Effector memory CD8-positive, alpha-beta T cell (primary cell): Measurements from ENCODE around the gene MAMDC2.
A peak's percentile ranks its signal among the peaks of the same experiment; 100 is the strongest.

Experiments
- ATAC-seq: fragments of 150-1000 bp; cut with Tn5 transposase; replicated peaks from 2 replicates; pipeline ENCODE4 v1.10.0; 2021; ENCODE audit warnings: mild to moderate bottlenecking, moderate library complexity
- DNase-seq, 3 experiments: peaks; one replicate each; pipeline ENCODE4 v3.0.0; 2021
- H3K27ac Mint-ChIP-seq, 2 donors: one replicate each; pipeline ENCODE4 v1.8.0; 2022; ENCODE audit warnings: mild to moderate bottlenecking in 2 of 2, mixed read lengths in 2 of 2, moderate library complexity in 2 of 2
- H3K27me3 Mint-ChIP-seq, 2 donors: one replicate each; pipeline ENCODE4 v1.8.0; 2022; ENCODE audit warnings: mixed read lengths in 2 of 2
- H3K36me3 Mint-ChIP-seq: one replicate; pipeline ENCODE4 v1.8.0; 2022; ENCODE audit warnings: mild to moderate bottlenecking, moderate library complexity, mixed read lengths; ENCODE audit not compliant: insufficient read depth
- H3K4me1 Mint-ChIP-seq, 2 donors: one replicate each; pipeline ENCODE4 v1.8.0; 2022; ENCODE audit warnings: low read depth in 2 of 2, mixed read lengths in 2 of 2
- H3K4me3 Mint-ChIP-seq, 2 donors: one replicate each; pipeline ENCODE4 v1.8.0; 2022; ENCODE audit warnings: mild to moderate bottlenecking in 2 of 2, mixed read lengths in 2 of 2, moderate library complexity in 2 of 2
- H3K9me3 Mint-ChIP-seq, 2 donors: one replicate each; pipeline ENCODE4 v1.8.0; 2022; ENCODE audit warnings: mixed read lengths in 2 of 2

The MAMDC2 gene

DNA sequence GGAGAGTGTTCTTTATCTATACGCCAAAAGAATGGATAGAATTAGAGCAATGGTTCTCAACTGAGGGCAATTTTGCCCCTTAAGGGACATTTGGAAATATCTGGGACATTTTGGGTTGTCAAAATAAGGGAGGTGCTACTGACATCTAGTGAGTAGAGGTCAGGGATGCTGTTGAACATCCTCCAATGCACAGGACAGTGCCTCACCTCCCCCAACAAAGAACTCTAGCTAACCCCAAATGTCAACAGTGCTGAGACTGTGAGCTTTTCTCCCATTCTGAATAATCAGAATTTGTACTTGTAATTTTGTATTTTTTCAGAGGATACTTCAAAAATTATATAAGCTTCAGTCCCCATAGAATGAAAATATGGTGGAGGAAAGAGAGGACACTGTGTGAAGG, 206.6 kb downstream of the MAMDC2 start:
- H3K27ac Mint-ChIP-seq = no peak overlapping the region
- no peaks in the 10 kb centered on the region for H3K9me3 Mint-ChIP-seq

DNA sequence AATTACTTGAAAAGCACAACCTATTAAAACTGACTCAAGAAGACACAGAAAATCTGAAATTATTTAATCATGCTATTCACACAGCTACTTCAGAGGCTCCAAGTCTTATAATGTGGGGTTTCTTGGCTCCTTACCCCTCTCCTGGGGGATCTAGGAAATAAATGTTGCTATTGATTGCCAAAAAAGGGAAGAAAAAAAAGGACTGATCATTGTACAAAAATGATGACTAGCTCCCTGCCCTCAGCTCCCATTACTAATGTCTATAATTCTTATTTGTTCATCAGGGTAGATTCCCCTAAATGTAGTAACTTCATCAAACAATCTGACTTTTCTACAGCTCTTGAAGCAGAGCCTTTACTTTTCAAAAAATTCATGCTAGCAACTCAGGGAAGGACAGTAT, 211.8 kb downstream of the MAMDC2 start:
- Mint-ChIP-seq H3K4me1 (peaks cover 16 to 24% of the 10 kb centered on the region in 2 donors), H3K27me3 (peaks cover 0 to 3% of the 10 kb centered on the region in 2 donors), H3K4me3 (no peak overlapping the region), H3K9me3 (no peaks in the 10 kb centered on the region), H3K27ac (no peak overlapping the region), H3K36me3 (peaks cover 8% of the 10 kb centered on the region)
- DNase-seq = no peak
- no peak for ATAC-seq

More for the DNA sequence above, 206.6 kb downstream of the MAMDC2 start:
- ATAC-seq = no peak
- H3K4me3 Mint-ChIP-seq = no peak overlapping the region
- H3K4me1 Mint-ChIP-seq = no peaks in the 10 kb centered on the region
- H3K36me3 Mint-ChIP-seq = no peaks in the 10 kb centered on the region
- peaks cover 6 to 8% of the 10 kb centered on the region in 2 donors for H3K27me3 Mint-ChIP-seq
- no peak for DNase-seq

DNA sequence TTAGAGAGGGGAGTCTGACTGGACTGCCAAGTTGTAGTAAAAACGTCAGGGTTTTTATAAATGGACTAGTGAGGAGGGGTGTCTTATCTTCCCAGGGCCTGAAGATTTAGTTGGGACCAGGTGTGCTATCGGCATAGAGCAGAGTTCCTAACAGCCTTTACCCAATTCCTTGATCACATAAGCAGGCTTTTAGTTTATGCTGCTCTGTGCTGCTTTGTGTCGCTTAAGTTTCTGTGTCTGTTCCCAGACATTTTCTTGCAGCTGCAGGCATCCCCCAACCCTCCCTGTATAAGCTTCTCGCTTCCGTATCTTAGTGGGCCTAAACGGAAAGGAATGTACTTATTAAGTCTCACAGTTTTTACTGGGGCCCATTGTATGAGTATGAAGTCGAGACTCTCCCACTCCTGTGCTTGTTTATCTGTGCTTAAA, 212.5 kb downstream of the MAMDC2 start:
- H3K4me3 Mint-ChIP-seq = no peak overlapping the region

DNA sequence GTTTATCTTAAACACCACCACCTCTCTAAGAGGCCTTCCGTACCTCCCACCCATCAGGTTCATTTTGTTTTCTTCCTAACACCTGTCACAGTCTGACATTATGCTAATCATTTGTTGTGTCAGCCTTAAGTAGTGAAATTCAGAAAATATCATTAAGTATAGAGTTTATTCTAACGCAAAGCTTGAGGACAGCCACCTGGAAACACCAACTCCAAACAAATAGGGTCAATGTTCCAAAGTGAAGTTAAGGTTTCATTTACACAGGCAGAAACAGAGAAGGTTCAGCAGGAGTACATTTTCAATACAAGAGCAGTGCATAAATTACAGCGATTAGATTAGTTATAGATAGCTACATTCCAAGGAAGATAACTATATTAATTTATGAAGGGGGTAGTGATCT, 213.9 kb downstream of the MAMDC2 start:
- Mint-ChIP-seq H3K27ac (peak overlapping the region; percentile 96 to 98), H3K4me3 (peak overlapping the region; percentile 86 to 95), H3K4me1 (peaks cover 37 to 44% of the 10 kb centered on the region in 2 donors), H3K27me3 (no peaks in the 10 kb centered on the region), H3K36me3 (peaks cover 8% of the 10 kb centered on the region), H3K9me3 (no peaks in the 10 kb centered on the region)
- DNase-seq = no peak
- no peak for ATAC-seq

More for the DNA sequence above, 212.5 kb downstream of the MAMDC2 start:
- H3K9me3 Mint-ChIP-seq = no peaks in the 10 kb centered on the region
- H3K36me3 Mint-ChIP-seq = peaks cover 8% of the 10 kb centered on the region
- no peak for DNase-seq
- H3K27ac Mint-ChIP-seq = no peak overlapping the region
- peaks cover 23 to 31% of the 10 kb centered on the region in 2 donors for H3K4me1 Mint-ChIP-seq
- no peaks in the 10 kb centered on the region for H3K27me3 Mint-ChIP-seq
- no peak for ATAC-seq

DNA sequence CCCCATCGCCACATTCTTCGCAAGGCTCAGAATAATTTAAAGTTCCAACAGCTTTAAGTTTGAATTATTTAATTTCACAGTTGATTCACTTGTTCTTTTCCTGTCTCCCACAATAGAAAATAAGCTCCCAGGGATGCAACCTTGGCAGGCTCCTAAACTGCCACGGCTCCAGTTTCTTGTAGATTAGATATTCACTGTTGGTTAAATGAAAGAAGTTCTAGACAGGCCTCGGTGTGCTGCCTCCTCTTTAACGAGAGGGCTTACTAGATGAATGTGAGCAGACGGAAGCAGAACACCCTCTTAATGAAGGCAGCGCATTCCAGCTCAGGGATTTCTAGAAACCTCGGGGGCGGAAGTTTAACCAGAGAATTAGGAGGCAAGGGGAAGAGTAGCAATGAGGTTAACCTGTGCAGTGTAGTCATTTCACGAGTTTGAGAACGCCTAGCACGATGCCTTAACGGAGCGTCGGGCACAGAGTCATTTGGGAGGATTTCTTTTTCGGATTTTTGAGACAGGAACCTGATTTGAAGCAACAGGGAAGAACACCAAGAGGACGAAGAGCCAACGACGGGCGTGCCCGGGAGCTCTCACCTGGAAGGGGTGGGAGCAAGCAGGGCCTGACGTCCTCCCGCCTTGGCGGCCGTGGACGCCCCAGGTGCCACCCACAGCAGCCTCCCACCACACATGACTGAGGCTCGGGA, 214.5 kb downstream of the MAMDC2 start:
- peaks cover 8% of the 10 kb centered on the region for H3K36me3 Mint-ChIP-seq
- no peaks in the 10 kb centered on the region for H3K9me3 Mint-ChIP-seq
- H3K4me3 Mint-ChIP-seq = peak overlapping the region; percentile 86 to 95
- peaks cover 38 to 50% of the 10 kb centered on the region in 2 donors for H3K4me1 Mint-ChIP-seq
- no peaks in the 10 kb centered on the region for H3K27me3 Mint-ChIP-seq
- peak; percentile 63 for ATAC-seq
- no peak for DNase-seq
- H3K27ac Mint-ChIP-seq = peak overlapping the region; percentile 96 to 98

DNA sequence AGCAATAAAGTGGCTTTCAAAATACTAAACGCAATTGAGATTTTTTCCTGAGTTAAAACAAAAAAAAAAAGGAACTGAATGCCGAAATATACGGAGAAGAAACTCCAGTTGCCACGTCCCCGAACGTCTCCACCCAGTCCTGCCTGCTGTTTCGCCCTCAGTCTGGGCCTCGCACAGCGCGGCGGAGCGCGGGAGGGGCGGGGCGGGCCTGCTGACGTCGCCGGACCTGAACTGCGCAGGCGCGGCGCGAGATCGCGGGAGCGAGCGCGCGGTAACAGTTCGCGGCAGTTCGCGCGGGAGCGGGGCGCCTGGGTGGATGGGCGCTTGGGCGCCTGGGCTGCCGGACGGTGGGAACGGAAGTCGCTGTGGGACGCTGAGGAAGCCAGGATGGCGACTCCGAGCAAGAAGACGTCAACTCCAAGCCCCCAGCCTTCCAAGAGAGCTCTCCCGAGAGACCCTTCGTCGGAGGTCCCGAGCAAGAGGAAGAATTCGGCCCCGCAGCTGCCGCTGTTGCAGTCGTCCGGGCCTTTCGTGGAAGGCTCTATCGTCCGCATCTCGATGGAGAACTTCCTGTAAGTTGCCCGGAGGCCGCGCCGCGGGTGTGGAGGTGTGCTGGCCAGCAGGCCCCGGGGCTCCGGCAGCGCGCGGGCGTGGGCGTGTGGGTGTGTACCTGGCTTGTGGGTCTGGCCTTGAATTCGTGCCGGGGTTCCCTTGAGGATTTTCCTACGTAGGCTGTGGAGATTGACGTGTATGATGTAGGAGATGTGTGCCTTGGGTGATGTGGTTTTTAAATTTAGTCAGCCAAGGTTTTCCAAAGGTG, 215.3 kb downstream of the MAMDC2 start, which contains the start of gene SMC5:
Gene SMC5, plus strand, starts transcription at position 287 of the 820 bp plus-strand sequence. Its CDS starts 101 bp downstream, at position 388.
- Mint-ChIP-seq H3K4me3 (peak within 1 kb of the TSS; percentile 86 to 95), H3K36me3 (peaks cover 8% of the 10 kb centered on the region), H3K27ac (peak within 1 kb of the TSS; percentile 96 to 98), H3K9me3 (no peaks in the 10 kb centered on the region), H3K4me1 (peaks cover 38 to 50% of the 10 kb centered on the region in 2 donors), H3K27me3 (no peaks in the 10 kb centered on the region)
- DNase-seq (peak; percentile 88 to 92 (median 92)), ATAC-seq (peak; percentile 86)

DNA sequence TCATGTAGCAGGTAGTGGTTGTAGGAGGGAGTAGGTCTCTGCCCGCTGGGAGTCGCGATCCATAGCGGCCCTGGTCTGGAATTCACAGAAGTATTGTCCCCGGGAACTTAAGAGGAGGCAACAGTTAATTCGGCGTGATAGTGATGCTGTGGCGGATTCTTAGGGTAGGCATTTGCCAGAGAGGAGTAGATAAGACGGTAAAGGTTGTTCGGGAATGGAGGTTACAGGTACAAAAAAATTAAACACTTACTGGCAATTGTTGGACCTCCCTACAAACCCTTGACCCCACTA, 215.8 kb downstream of the MAMDC2 start:
- Mint-ChIP-seq H3K4me3 (peak overlapping the region; percentile 86 to 95), H3K36me3 (peaks cover 8% of the 10 kb centered on the region), H3K4me1 (peaks cover 38 to 50% of the 10 kb centered on the region in 2 donors), H3K27ac (peak overlapping the region; percentile 96 to 98), H3K27me3 (no peaks in the 10 kb centered on the region), H3K9me3 (no peaks in the 10 kb centered on the region)
- DNase-seq (no peak), ATAC-seq (no peak)

DNA sequence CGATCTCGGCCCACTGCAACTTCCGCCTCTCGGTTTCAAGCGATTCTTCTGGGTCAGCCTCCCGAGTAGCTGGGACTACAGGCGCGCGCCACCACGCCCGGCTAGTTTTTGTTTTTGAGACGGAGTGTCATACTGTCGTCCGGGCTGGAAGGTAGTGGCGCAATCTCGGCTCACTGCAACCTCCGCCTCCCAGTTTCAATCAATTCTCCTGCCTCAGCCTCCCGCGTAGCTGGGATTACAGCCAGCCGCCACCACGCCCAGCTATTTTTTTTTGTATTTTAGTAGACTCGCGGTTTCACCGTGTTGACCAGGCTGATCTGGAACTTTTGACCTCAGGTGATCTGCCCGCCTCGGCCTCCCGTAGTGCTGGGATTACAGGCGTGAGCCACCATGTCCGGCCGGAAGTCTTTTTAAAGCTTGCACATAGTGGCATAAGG, 216.4 kb downstream of the MAMDC2 start:
- H3K4me1 Mint-ChIP-seq = peaks cover 40 to 53% of the 10 kb centered on the region in 2 donors
- DNase-seq = no peak
- H3K4me3 Mint-ChIP-seq = peak overlapping the region; percentile 86 to 95
- no peak for ATAC-seq
- peak overlapping the region; percentile 96 to 98 for H3K27ac Mint-ChIP-seq
- no peaks in the 10 kb centered on the region for H3K9me3 Mint-ChIP-seq
- H3K27me3 Mint-ChIP-seq = no peaks in the 10 kb centered on the region
- peaks cover 13% of the 10 kb centered on the region for H3K36me3 Mint-ChIP-seq

DNA sequence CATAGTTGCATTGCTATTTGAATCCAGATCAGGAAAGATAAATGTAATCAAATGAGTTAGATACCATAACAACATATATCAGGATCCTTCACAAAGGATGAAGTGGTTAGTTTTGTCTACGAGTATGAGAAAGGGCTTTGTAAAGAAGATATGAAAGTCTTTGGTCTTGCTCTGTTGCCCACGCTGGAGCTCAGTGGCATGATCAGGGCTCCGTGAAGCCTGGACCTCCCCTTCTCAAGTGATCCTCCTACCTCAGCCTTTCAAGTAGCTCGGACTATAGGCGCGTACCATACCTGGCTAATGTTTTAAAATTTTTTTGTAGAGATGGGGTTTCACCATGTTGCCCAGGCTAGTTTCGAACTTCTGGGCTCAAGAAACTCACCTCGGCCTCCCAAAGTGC, 217.0 kb downstream of the MAMDC2 start:
- H3K9me3 Mint-ChIP-seq = no peaks in the 10 kb centered on the region
- H3K4me3 Mint-ChIP-seq = peak overlapping the region; percentile 86 to 95
- H3K36me3 Mint-ChIP-seq = peaks cover 19% of the 10 kb centered on the region
- ATAC-seq = no peak
- peak overlapping the region in 1 of 2 donors; percentile 98 for H3K27ac Mint-ChIP-seq
- peaks cover 40 to 55% of the 10 kb centered on the region in 2 donors for H3K4me1 Mint-ChIP-seq
- no peak for DNase-seq
- H3K27me3 Mint-ChIP-seq = no peaks in the 10 kb centered on the region

DNA sequence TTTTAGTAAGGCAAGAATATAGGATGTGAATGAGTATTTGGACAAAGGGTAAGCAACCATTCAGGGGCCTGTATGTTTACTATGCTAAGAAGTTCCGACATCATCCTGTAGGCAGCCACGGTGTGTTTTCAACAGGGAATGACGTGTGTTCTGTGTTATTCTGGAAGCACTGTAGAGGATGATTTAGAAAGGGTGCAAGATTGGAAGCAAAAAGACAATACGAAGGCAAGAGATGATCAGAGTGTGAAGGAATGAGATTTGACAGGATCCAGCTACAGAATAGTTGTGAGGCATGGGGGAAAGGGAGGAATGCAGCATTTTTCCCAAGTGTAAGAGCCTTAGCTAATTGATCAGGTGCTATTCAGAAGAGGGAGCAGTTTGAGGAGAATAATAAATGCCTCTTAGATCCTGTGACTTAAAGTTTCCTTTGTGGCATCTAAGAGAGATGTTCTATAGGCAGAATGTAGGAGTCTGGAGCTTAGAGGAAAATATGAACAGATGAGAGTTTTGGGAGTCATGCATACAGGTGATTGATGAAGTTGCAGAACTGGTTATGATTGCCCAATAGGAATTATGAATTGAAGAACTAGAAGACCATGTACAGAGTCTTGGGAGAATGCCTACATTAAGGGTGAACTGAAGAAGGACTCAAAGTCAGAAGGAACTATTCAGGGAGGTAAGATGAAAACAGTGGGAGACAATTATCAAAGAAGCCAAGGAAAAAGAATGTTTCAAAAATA, 217.7 kb downstream of the MAMDC2 start:
- Mint-ChIP-seq H3K27me3 (no peaks in the 10 kb centered on the region), H3K27ac (no peak overlapping the region), H3K36me3 (peaks cover 24% of the 10 kb centered on the region), H3K9me3 (no peaks in the 10 kb centered on the region), H3K4me1 (peaks cover 40 to 57% of the 10 kb centered on the region in 2 donors), H3K4me3 (peak overlapping the region; percentile 2 to 95)
- DNase-seq (no peak), ATAC-seq (no peak)

DNA sequence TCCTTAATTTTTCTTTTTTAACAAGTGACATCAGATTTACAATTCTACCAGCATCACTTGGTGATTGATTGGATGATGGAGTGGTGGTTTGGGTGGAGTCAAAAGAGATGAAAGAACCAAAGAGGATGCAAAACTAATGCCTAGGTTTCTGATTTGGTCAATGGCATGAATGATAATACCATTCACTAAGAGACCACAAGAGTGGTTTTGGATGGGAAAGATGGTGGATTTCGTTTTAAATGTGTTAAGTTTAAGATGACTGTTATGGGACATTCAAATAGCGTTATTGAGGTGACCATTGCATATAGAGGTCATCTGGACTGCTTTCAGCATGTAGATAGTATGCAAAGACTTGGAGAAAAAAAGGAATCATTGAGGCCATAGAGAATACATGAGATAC, 218.7 kb downstream of the MAMDC2 start:
- peaks cover 25% of the 10 kb centered on the region for H3K36me3 Mint-ChIP-seq
- H3K4me1 Mint-ChIP-seq = peaks cover 39 to 57% of the 10 kb centered on the region in 2 donors
- ATAC-seq (no peak), DNase-seq (no peak)
- H3K9me3 Mint-ChIP-seq = no peaks in the 10 kb centered on the region
- H3K27me3 Mint-ChIP-seq = no peaks in the 10 kb centered on the region
- peak overlapping the region; percentile 2 to 95 for H3K4me3 Mint-ChIP-seq
- peak overlapping the region in 1 of 2 donors; percentile 0 for H3K27ac Mint-ChIP-seq

DNA sequence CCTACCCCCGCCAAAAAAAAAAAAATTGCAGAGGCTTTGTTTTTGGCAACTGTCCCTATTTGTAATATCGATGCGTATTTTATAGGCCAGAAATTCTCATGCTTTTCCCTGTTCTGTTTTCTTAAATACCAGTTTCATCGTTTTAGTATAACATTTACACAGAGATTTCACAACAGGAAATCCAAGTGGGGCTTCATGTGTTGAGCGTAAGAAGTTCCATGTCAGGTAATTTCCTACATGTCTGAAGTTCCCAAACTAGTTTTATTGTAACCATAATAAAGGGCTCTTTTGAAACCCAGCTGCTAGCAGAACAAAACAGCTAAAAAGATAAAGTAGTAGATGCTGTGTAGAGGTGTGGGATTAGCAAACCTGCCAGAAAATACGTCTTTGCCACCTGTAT, 219.3 kb downstream of the MAMDC2 start:
- ATAC-seq (no peak), DNase-seq (no peak)
- Mint-ChIP-seq H3K9me3 (no peaks in the 10 kb centered on the region), H3K27me3 (no peaks in the 10 kb centered on the region), H3K27ac (peak overlapping the region in 1 of 2 donors; percentile 7), H3K4me3 (peak overlapping the region; percentile 2 to 95), H3K4me1 (peaks cover 36 to 55% of the 10 kb centered on the region in 2 donors), H3K36me3 (peaks cover 24% of the 10 kb centered on the region)

DNA sequence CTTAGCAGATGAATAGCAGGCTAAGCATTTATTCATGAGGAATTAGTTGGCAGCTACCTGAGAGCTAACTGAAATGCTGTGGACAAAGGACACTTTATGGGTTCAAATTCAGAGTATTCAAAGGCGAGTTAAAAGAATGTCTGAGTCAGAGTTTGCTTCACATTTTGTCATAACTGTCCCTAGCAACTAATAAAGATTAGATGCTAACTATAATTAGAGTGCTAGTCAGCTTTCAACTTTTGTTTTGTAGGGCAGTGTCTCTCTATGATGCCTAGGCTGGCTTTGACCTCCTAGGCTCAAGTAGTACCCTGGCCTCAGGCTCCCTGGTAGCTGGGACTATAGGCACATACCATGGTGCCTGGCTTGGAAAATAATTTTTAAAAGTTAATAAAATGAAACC, 219.8 kb downstream of the MAMDC2 start:
- Mint-ChIP-seq H3K9me3 (no peaks in the 10 kb centered on the region), H3K4me3 (no peak overlapping the region), H3K27ac (no peak overlapping the region), H3K27me3 (no peaks in the 10 kb centered on the region), H3K4me1 (peaks cover 32 to 52% of the 10 kb centered on the region in 2 donors), H3K36me3 (peaks cover 21% of the 10 kb centered on the region)
- DNase-seq = no peak
- no peak for ATAC-seq
